Astrocyte of the spinal cord (primary cell): ENCODE results near the gene S100A7A.

Experiments
- DNase-seq: peaks from one replicate; pipeline ENCODE4 v3.0.0; 2011; ENCODE audit warnings: low read depth, low spot score
- H3K4me3 ChIP-seq: 2 replicates; pipeline ENCODE4 v1.5.1; 2011; ENCODE audit warnings: low read depth, mild to moderate bottlenecking, low read length, moderate library complexity
- in situ Hi-C: cut with HindIII; loops from 2 replicates; pipeline ENCODE4 v1.10.0; 2017; ENCODE audit warnings: low sequenced_read_pairs
- TF ChIP-seq, protein P1 (sequence below): IDR thresholded peaks from 2 replicates; pipeline ENCODE4 v1.5.1; 2012; ENCODE audit warnings: low read depth, mild to moderate bottlenecking, low read length, inconsistent platforms

The S100A7A gene

DNA sequence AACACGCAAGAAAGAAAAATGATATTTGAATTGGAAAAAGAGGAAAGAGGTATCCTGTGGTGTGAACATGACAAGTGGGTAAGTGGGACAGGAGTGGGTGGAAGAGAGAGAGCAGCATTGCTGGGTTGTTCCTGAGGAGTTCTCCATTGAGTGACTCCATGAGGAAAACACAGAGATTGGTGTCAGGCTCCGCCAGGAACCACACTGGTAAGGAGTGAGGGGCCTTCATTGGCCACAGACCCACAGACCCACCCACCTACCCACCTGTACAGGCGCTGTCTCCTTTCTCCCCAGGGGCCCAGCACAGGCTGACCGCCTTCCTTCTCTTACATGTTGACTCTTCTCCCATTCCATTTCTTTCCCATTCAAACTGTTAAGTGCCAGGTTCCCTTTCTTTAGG is 20.9 kb downstream of the S100A7A start:
- TF ChIP-seq, protein P1, sequence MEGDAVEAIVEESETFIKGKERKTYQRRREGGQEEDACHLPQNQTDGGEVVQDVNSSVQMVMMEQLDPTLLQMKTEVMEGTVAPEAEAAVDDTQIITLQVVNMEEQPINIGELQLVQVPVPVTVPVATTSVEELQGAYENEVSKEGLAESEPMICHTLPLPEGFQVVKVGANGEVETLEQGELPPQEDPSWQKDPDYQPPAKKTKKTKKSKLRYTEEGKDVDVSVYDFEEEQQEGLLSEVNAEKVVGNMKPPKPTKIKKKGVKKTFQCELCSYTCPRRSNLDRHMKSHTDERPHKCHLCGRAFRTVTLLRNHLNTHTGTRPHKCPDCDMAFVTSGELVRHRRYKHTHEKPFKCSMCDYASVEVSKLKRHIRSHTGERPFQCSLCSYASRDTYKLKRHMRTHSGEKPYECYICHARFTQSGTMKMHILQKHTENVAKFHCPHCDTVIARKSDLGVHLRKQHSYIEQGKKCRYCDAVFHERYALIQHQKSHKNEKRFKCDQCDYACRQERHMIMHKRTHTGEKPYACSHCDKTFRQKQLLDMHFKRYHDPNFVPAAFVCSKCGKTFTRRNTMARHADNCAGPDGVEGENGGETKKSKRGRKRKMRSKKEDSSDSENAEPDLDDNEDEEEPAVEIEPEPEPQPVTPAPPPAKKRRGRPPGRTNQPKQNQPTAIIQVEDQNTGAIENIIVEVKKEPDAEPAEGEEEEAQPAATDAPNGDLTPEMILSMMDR, result no peak
- DNase-seq, result no peak
- H3K4me3 ChIP-seq, result no peak overlapping the region
- in situ Hi-C loops, result no loop called here

DNA sequence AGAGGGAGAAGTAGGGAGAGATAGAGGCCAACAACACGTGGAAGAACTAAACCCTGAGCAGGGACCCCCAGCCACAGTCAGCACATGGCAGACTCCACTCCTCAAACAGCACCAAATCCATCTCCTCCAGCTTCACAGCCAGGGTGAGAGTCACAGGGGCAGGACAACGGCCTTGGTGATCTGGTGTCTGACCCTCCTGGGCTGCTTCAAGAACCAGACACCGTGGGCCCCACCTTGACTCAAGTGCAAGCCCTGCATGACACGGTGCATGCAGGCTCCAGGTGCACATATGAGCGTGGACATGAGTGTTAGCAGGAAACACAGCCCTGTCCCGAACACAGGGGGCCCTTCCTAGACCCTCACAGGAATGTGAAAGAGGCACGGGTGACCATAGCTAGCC is 22.3 kb downstream of the S100A7A start:
- TF ChIP-seq, protein P1, result no peak
- in situ Hi-C loops, result no loop called here

DNA sequence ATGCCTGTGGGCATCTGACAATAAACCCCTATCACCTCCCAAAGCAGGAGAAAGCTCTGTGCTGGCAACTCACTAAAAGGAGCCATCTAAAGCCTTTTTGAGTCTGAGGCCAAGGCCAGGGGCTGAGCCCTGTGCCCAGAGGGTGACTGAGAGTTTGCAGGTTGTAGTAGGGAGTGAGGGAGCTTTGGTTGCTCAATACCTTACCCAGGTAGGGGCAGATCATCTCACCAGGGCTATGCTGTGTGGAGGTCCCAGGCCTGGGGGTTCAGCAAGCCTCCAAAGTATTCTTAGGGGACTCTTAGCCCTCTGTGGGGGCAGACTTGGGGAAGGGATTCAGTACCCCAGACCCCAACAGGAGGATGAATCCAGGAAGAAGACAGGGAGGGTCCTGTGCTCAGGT is 23.0 kb downstream of the S100A7A start:
- in situ Hi-C loops, result no loop called here
- H3K4me3 ChIP-seq, result no peak overlapping the region
- TF ChIP-seq, protein P1, result no peak
- no peak for DNase-seq

More for the DNA sequence above, 22.3 kb downstream of the S100A7A start:
- H3K4me3 ChIP-seq, result no peak overlapping the region
- DNase-seq, result no peak

- TF ChIP-seq, protein P1, result no peak
- in situ Hi-C loops, result no loop called here
- DNase-seq, result no peak
- no peak overlapping the region for H3K4me3 ChIP-seq
Measured at GRCh38 chr1:153441238-153441755, 25.0 kb downstream of the S100A7A start.

- no peak overlapping the region for H3K4me3 ChIP-seq
- TF ChIP-seq, protein P1, result no peak
- in situ Hi-C loops, result no loop called here
- DNase-seq, result no peak
Measured at GRCh38 chr1:153443486-153443885, 27.2 kb downstream of the S100A7A start.

DNA sequence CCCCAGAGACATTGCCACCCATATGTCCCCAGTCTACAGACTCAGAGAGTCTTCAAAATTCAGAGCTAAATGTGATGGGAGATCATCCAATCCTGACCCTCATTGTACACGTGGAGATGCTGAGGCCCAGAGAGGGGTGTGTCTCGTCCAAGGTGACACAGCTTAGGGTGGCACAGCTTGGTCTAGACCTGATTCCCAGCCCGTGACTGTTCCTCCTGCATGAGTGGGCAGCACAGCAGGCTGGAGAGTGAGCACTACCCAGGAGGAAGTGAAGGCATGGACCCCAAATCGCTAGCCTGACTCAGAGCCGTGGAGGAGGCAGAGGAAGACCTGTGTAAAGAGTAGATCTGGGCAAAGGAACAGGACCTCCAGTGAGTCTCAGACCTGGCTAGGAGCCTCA is 27.8 kb downstream of the S100A7A start:
- TF ChIP-seq, protein P1, result no peak
- in situ Hi-C loops, result no loop called here
- H3K4me3 ChIP-seq, result no peak overlapping the region
- no peak for DNase-seq
